Spinal cord (tissue), 10 donors: ENCODE data around the gene TXNRD2. TPM values are rescaled to one million over a fixed set of nuclear protein-coding genes. Genes with fewer than 3 reads are reported as not detected.

ENCODE experiments used
- DNase-seq, 6 donors: peaks; one replicate each; pipeline versions ENCODE4 v3.0.0 to v3.0.0-alpha.2; 2013 to 2015; ENCODE audit warnings: low spot score in 6 of 6, low read depth in 4 of 6
- H3K27ac ChIP-seq: one replicate; pipeline ENCODE4 v1.5.1; 2013; ENCODE audit warnings: low read depth, low read length, control low read depth
- H3K27me3 ChIP-seq: one replicate; pipeline ENCODE4 v1.6.1; 2013; ENCODE audit warnings: low read length; ENCODE audit not compliant: control insufficient read depth, insufficient read depth
- H3K36me3 ChIP-seq: one replicate; pipeline ENCODE4 v1.6.1; 2013; ENCODE audit warnings: low read length; ENCODE audit not compliant: control insufficient read depth, insufficient read depth
- H3K4me1 ChIP-seq: one replicate; pipeline ENCODE4 v1.6.1; 2013; ENCODE audit warnings: low read length; ENCODE audit not compliant: control insufficient read depth, insufficient read depth
- H3K4me3 ChIP-seq: one replicate; pipeline ENCODE4 v1.5.1; 2013; ENCODE audit warnings: low read depth, low read length, control low read depth
- H3K9me3 ChIP-seq: one replicate; pipeline ENCODE4 v1.6.1; 2013; ENCODE audit warnings: low read length; ENCODE audit not compliant: control insufficient read depth, insufficient read depth
- WGBS: methylation state at CpG from one replicate; pipeline ENCODE4 v1.1.5; 2013; ENCODE audit warnings: missing lambda C conversion rate; ENCODE audit not compliant: insufficient coverage; 5-methylcytosine and 5-hydroxymethylcytosine counted together
- polyA plus RNA-seq, 2 donors: library from polyadenylated mRNA; unstranded; fragments of 120-200 nt; gene quantifications; one replicate each; pipeline ENCODE4 v1.2.1, GENCODE V29; 2013; ENCODE audit not compliant: insufficient read length in 2 of 2
- total RNA-seq, 2 donors: library from RNA; depleted of rRNA in 1 of 2; stranded (reverse); fragments of 120-200 nt in 1 of 2; fragments of >200 nt in 1 of 2; gene quantifications; one replicate each; pipeline versions ENCODE4 v1.2.3 to v1.2.4, GENCODE V29; 2013 to 2014
- donor health status: healthy.

TXNRD2 gene
- total and polyA plus RNA-seq, 4 donors = 17.1 to 29.4 (median 23.6) TPM

DNA sequence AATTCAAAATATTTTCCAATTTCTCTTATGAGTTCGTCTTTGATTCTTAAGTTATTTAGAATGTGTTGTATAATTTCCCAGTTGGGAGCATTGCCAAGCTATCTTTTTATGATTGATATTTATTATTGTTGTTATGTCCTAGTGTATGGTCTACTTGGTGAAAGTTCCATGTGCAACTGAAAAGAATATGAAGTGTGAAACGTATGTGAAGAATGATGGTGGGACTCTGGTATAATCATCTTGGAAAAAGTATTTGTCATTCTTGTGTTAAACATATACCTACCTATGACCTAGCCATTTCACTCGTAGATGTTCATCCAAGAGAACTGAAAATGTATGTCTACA lies 75.0 kb downstream of the TXNRD2 start:
- DNase-seq = no peak
- Histone ChIP-seq H3K4me1 (peaks cover 23% of the 10 kb centered on the region), H3K27ac (no peak overlapping the region), H3K9me3 (no peaks in the 10 kb centered on the region), H3K27me3 (no peaks in the 10 kb centered on the region), H3K36me3 (peaks cover 10% of the 10 kb centered on the region), H3K4me3 (no peak overlapping the region)
- no CpG with 5 or more reads among the region's 3 CpGs for WGBS

DNA sequence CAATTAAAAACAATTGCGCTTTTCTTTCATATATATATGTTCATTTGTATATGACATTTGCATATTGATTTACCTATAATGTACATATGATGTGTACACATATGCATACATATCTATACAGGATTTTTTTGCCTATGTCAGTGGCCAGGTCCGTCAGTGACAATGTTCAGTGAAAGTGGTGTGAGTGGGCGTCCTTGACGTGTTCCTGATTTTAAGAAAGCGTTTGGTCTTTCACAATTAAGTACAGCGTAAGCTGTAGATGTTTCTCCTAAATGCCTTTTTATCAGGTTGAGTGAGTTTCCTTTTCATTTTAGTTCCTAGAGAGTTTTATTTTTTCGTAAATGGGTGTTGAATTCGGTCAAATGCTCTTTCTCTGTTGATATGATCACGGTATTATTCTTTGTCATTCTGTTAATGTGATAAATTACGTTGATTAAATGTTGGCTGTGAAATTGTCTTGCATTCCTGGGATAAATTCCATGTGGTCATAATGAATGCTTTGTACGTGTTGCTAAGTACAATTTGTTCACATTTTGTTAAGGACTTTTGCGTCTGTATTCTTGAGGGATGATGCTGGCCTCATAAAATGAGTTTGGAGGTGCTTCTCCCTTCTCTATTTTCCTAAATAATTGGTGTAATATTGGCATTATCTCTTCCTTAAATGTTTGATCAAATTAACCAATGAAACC lies 76.3 kb downstream of the TXNRD2 start:
- Histone ChIP-seq H3K4me3 (no peak overlapping the region), H3K36me3 (peaks cover 2% of the 10 kb centered on the region), H3K27ac (no peak overlapping the region), H3K9me3 (no peaks in the 10 kb centered on the region), H3K4me1 (peaks cover 19% of the 10 kb centered on the region), H3K27me3 (no peaks in the 10 kb centered on the region)
- WGBS = 83% methylated on average over 6 of the region's 12 CpGs
- DNase-seq = no peak

DNA sequence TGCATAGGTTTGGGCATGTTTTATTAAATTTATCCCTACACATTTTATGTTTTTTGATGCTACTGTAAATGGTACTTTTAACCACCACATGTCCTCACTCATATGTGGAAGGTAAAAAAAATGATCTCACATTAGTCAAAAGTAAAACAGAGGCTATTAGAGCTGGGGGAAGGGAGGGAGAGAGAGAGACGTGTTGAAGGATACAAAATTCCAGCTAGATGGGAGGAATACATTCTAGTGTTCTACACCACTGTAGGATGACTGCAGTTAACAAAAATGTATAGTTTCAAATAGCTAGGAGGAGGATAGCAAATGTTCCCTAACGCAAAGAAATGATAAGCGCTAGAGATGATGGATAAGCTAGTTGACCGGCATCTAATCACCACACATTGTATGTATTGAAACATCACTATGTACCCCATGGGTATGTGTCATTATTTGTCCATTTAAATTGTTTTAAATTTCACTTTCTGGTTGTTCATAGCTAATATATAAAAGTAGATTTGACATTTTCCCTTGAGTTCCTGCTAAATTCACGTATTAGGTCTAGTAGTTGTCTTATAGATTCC lies 77.0 kb downstream of the TXNRD2 start:
- Histone ChIP-seq H3K36me3 (peaks cover 2% of the 10 kb centered on the region), H3K27ac (no peak overlapping the region), H3K9me3 (no peaks in the 10 kb centered on the region), H3K4me3 (no peak overlapping the region), H3K27me3 (no peaks in the 10 kb centered on the region), H3K4me1 (peaks cover 12% of the 10 kb centered on the region)
- no peak for DNase-seq
- WGBS = no CpG with 5 or more reads among the region's 5 CpGs

DNA sequence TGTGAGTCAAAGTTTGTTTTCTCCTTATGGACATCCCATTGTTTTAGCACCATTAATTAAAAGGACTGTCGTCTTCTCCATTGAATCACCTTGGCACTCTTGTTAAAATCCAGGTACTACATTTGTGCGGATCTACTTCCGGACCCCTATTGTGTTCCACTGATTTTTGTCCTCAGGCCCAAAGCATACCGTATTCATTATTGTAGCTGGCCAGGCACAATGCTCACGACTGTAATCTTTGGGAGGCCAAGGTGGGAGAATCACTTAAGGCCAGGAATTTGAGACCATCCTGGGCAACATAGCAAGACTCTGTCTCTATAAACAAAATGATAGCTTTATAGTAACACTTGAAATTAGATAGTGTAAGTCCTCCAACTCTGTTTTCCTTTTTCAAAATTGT lies 78.0 kb downstream of the TXNRD2 start:
- Histone ChIP-seq H3K4me3 (no peak overlapping the region), H3K9me3 (no peaks in the 10 kb centered on the region), H3K4me1 (peaks cover 2% of the 10 kb centered on the region), H3K36me3 (peaks cover 2% of the 10 kb centered on the region), H3K27me3 (no peaks in the 10 kb centered on the region), H3K27ac (no peak overlapping the region)
- 90% methylated on average over 3 of the region's 5 CpGs for WGBS
- no peak for DNase-seq

DNA sequence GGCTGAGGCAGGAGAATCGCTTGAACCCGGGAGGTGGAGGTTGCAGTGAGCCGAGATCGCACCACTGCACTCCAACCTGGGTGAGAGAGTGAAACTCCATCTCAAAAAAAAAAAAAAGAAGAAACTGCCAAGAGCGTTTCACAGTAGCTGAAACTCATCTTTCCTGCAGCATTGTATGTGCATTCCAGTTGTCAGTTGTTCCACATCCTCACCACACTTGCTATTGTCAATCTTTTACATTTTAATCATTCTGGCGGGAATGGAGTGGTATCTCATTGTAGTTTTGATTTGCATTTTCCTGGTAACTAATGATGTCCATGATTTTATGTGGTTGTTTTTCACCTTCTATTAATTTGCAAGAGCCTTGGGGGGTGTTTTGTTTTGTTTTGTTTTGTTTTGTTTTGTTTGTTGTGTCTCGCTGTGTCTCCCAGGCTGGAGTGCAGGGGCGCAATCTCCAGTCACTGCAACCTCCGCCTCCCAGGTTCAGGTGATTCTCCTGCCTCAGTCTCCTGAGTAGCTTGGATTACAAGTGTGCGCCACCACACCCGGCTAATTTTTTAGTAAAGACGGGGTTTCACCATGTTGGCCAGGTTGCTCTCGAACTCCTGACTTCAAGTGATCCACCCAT lies 78.9 kb downstream of the TXNRD2 start:
- H3K4me3 ChIP-seq = no peak overlapping the region
- no peaks in the 10 kb centered on the region for H3K9me3 ChIP-seq
- WGBS = 95% methylated on average over 10 of the region's 13 CpGs
- peaks cover 2% of the 10 kb centered on the region for H3K36me3 ChIP-seq
- no peak overlapping the region for H3K27ac ChIP-seq
- no peak for DNase-seq
- no peaks in the 10 kb centered on the region for H3K4me1 ChIP-seq
- no peaks in the 10 kb centered on the region for H3K27me3 ChIP-seq

DNA sequence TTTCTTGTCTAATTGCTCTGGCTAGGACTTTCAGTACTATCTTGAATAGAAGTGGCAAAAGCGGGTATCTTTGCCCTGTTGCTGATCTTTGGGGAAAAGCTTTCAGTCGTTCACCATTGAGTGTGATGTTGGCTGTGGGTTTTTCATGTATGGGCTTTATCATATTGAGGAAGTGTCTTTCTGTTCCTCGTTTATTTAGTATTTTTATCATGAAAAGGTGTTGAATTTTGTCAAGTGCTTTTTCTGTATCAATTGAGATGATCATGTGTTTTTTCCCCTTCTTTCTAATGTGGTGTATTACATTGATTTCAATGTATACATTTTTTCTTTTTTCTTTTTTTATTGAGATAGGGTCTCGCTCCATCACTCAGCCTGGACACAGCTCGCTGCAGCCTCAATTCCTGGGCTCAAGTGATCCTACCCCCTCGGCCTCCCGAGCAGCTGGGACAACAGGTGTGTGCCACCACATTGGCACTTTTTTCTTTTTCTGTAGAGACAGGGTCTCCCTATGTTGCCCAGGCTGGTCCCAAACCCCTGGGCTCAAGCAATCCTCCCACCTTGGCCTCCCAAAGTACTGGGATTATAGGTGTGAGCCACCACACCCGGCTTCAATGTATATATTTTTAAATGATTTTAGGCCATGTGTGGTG lies 81.6 kb downstream of the TXNRD2 start:
- Histone ChIP-seq H3K4me3 (no peak overlapping the region), H3K4me1 (peaks cover 12% of the 10 kb centered on the region), H3K27me3 (no peaks in the 10 kb centered on the region), H3K27ac (no peak overlapping the region), H3K36me3 (peaks cover 2% of the 10 kb centered on the region), H3K9me3 (no peaks in the 10 kb centered on the region)
- 97% methylated on average over 5 of the region's 8 CpGs for WGBS
- no peak for DNase-seq

DNA sequence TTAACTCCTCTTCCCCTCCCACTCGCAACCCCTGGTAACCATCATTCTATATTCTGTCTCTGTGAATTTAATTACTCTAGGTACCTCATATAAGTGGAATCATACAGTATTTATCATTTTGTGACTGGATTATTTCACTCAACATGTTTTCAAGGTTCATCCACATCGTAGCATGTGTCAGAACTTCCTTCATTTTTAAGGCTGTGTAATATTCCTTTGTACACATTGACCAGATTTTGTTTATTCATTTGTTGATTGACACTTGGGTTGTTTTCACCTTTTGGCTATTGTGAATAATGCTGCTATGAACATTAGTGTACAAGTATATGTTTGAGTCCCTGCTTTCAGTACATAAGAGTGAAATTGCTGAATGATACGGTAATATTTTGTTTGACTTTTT lies 84.2 kb downstream of the TXNRD2 start:
- no peaks in the 10 kb centered on the region for H3K27me3 ChIP-seq
- no peak overlapping the region for H3K4me3 ChIP-seq
- peaks cover 29% of the 10 kb centered on the region for H3K4me1 ChIP-seq
- WGBS = no CpG with 5 or more reads among the region's 3 CpGs
- H3K9me3 ChIP-seq = no peaks in the 10 kb centered on the region
- H3K36me3 ChIP-seq = peaks cover 8% of the 10 kb centered on the region
- H3K27ac ChIP-seq = no peak overlapping the region
- no peak for DNase-seq

DNA sequence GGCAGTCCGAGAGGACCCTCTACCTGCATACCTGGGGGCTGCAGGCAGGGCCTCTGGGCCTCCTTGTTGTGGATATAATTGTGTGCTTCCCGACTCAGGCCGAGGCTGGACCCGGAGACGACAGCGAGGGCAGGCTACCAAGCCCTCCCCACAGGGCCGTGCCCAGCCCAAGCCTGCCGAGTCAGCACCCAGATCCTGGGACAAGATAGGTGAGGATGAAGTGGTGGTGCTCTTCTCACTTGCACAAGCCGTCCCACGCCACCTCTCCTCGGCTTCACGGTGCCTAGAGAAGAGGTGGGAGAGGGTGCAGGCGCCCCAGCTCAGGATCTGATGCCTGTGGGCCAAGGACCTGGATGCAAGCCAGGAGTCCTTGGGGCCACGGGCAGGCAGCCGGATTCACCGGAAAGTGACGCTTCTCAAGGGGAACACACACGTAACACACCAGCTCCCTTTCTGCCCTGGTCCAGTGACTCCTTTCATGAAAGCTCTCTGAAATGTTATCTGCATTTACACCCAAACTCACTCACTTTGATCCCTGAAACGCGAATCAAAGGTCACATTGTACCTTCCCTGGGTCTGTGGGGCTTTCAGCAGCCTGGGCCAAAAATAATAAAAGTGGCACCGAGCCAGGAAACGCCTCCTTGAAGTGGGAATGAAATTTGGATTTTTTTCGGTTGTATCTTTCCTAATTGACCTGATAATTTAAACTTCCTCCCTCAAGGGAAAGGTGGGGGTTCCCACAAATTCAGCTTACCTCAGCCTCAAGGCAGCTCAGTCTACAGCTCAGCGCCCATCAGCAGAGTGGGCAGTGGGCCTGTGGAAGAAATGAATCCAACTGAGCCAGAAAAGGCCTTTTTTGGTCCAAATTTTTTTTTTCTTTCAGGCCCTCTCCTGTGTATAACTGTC lies 85.9 kb downstream of the TXNRD2 start:
- peak in 2 of 6 donors; percentile 9 to 53 for DNase-seq
- H3K27me3 ChIP-seq = no peaks in the 10 kb centered on the region
- 12% methylated on average over 21 of the region's 24 CpGs for WGBS
- H3K4me3 ChIP-seq = peak overlapping the region; percentile 89
- no peaks in the 10 kb centered on the region for H3K9me3 ChIP-seq
- H3K36me3 ChIP-seq = peaks cover 24% of the 10 kb centered on the region
- H3K27ac ChIP-seq = peak overlapping the region; percentile 86
- peaks cover 34% of the 10 kb centered on the region for H3K4me1 ChIP-seq

DNA sequence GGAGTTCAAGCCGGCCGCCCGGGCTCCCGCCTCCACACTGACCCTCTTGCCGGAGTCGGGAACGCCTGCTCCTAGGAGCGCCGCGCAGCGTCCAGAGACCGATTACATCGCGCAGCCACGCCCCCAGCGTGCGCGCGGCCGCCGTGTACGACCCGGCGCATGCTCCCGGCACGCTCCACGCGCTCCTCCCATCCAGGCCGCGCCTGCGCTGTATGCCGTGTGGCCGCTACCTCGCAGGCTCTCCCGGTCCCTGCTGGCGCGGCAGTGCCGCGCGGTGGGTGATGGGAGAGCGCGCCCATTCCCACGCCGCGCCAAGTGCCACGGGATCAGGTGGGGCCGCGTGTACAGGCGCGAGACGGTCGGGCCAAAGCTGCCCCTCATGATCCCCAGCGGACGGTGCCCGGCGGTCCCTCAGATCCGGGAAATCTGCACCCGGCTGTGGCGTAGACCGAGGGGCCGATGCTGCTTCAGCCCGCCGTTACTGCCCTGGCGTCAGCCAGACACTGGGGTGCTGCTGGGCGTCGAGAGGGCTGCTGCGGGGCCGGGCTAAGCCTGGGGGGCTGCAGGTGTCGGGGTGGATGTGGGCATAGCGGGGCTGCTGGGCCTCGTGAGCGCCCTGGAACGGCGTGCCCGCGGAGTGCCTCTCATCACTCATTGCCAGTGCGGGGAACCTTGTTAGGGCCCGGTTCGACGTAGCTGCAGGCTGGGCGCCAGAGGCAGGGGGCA lies 86.7 kb downstream of the TXNRD2 start, which contains the start of the genes GNB1L and RTL10:
TSS of gene GNB1L (minus strand) at position 97 of the 726 bp plus-strand sequence. CDS start 33,519 bp downstream, outside the sequence.
TSS of gene RTL10 (minus strand) at position 97 of the 726 bp plus-strand sequence. CDS start 2,613 bp downstream, outside the sequence.
- peak within 1 kb of the TSS; percentile 89 for H3K27ac ChIP-seq
- no peaks in the 10 kb centered on the region for H3K9me3 ChIP-seq
- DNase-seq = peak; percentile 91 to 99 (median 95)
- WGBS = under 1% methylated on average over 81 of the region's 81 CpGs
- H3K4me1 ChIP-seq = peaks cover 34% of the 10 kb centered on the region
- no peaks in the 10 kb centered on the region for H3K27me3 ChIP-seq
- H3K4me3 ChIP-seq = peak within 1 kb of the TSS; percentile 95
- peaks cover 30% of the 10 kb centered on the region for H3K36me3 ChIP-seq
